HepG2 (cell line): ENCODE measurements around the gene TMEM238. TPM values are rescaled to one million over a fixed set of nuclear protein-coding genes. Genes with fewer than 3 reads are reported as not detected.

ENCODE experiments used
- ATAC-seq: fragments of 200-7000 bp; cut with Tn5 transposase; 3 replicates; pipeline ENCODE4 v1.9.1; 2020; ENCODE audit warnings: mild to moderate bottlenecking, moderate library complexity
- BruUV-seq: library from RNA; stranded (reverse); fragments of 400-500 nt; replicated peaks from 2 replicates; lab custom pipeline; 2021; lab: Mats Ljungman, UMichigan
- CTCF ChIA-PET: fragments of 300-600 bp; formaldehyde crosslinking; extraction: SDS; loops from one replicate; lab custom pipeline; 2021; ENCODE audit warnings: low total read pairs, inconsistent platforms, low intra/inter-chr PET ratio; lab: Yijun Ruan, JAX
- POLR2A ChIA-PET: fragments of 350-600 bp; sonication (Branson Sonifier 250); formaldehyde crosslinking; loops from one replicate; lab custom pipeline; 2020; ENCODE audit warnings: antibody characterized with exemption, inconsistent platforms; lab: Yijun Ruan, JAX
- DNase-seq: peaks from one replicate; pipeline ENCODE4 v3.0.0-alpha.2; 2015; ENCODE audit warnings: low spot score
- FAIRE-seq: peaks from 3 replicates; lab custom pipeline; 2011; peaks lifted over from hg19 to GRCh38; lab: Jason Lieb, UNC
- H2AFZ ChIP-seq: one replicate; pipeline ENCODE4 v1.6.1; 2011; ENCODE audit warnings: low read length, inconsistent platforms
- H3K27ac ChIP-seq: fragments of 300-600 bp; 3 replicates; pipeline ENCODE4 v1.8.0; 2011; ENCODE audit warnings: mixed run types, mild to moderate bottlenecking, mixed read lengths, low read length, inconsistent platforms; ENCODE audit not compliant: insufficient read depth; ENCODE audit errors: extremely low read length
- H3K27me3 ChIP-seq, 2 experiments: fragments of 200-600 bp in 1 of 2; 2 replicates in 1 of 2; 3 replicates in 1 of 2; pipeline versions ENCODE4 v1.6.0 to v1.8.0; 2011; ENCODE audit warnings: low read length in 2 of 2, mild to moderate bottlenecking in 2 of 2, moderate library complexity in 2 of 2, inconsistent platforms in 1 of 2; ENCODE audit not compliant: insufficient read depth in 2 of 2, control insufficient read depth in 1 of 2
- H3K36me3 ChIP-seq, 2 experiments: fragments of 200-600 bp in 1 of 2; replicated peaks in 1 of 2; 2 replicates in 1 of 2; 3 replicates in 1 of 2; pipeline versions ENCODE4 v1.5.1 to v1.8.0; 2011; ENCODE audit warnings: low read length in 2 of 2, inconsistent platforms in 1 of 2; ENCODE audit not compliant: insufficient read depth in 2 of 2, control insufficient read depth in 1 of 2
- H3K4me1 ChIP-seq: 2 replicates; pipeline ENCODE4 v1.5.1; 2012; ENCODE audit warnings: low read length, inconsistent platforms; ENCODE audit not compliant: insufficient read depth
- H3K4me2 ChIP-seq: 2 replicates; pipeline ENCODE4 v1.6.0; 2011; ENCODE audit warnings: low read depth, low read length, inconsistent platforms
- H3K4me3 ChIP-seq, 3 experiments: fragments of 200-600 bp in 1 of 3; sonication (generic), shearing (Covaris generic) in 1 of 3; replicated peaks in 1 of 3; 2 replicates each; pipeline ENCODE4 v1.5.1; 2011 to 2016; ENCODE audit warnings: low read length in 3 of 3, inconsistent platforms in 2 of 3, low read depth in 2 of 3, mild to moderate bottlenecking in 2 of 3, control low read depth in 1 of 3, mixed read lengths in 1 of 3; ENCODE audit not compliant: insufficient read depth in 1 of 3
- H3K79me2 ChIP-seq: one replicate; pipeline ENCODE4 v1.6.1; 2011; ENCODE audit warnings: low read length, inconsistent platforms; ENCODE audit not compliant: insufficient read depth
- H3K9ac ChIP-seq: 2 replicates; pipeline ENCODE4 v1.6.0; 2011; ENCODE audit warnings: mild to moderate bottlenecking, low read depth, low read length, inconsistent platforms; ENCODE audit not compliant: insufficient read depth
- H3K9me3 ChIP-seq: 2 replicates; pipeline ENCODE4 v1.5.1; 2012; ENCODE audit warnings: mild to moderate bottlenecking, low read length
- H4K20me1 ChIP-seq: 2 replicates; pipeline ENCODE4 v1.6.0; 2011; ENCODE audit warnings: inconsistent platforms, mild to moderate bottlenecking, low read length, moderate library complexity; ENCODE audit not compliant: insufficient read depth
- E2F1 ChIP-seq: sonication (generic); formaldehyde crosslinking; IDR thresholded peaks from 2 replicates; pipeline ENCODE4 v1.5.0; 2020; ENCODE audit warnings: missing genetic modification reagents
- HNRNPH1 ChIP-seq: fragments of 200-400 bp; formaldehyde crosslinking; optimal IDR thresholded peaks from 2 replicates; pipeline ENCODE3; 2017; ENCODE audit warnings: mild to moderate bottlenecking, low read depth, low read length
- MTF2 ChIP-seq: sonication (generic); formaldehyde crosslinking; IDR thresholded peaks from 2 replicates; pipeline ENCODE4 v1.5.0; 2020; ENCODE audit warnings: missing genetic modification reagents, borderline replicate concordance
- RCOR2 ChIP-seq: IDR thresholded peaks from 2 replicates; pipeline ENCODE4 v1.6.1; 2016; ENCODE audit warnings: missing biosample characterization, missing genetic modification reagents
- SP140L ChIP-seq: sonication (generic); formaldehyde crosslinking; IDR thresholded peaks from 2 replicates; pipeline ENCODE4 v1.4.0; 2020; ENCODE audit warnings: missing genetic modification reagents, borderline replicate concordance
- ZKSCAN8 ChIP-seq: IDR thresholded peaks from 2 replicates; pipeline ENCODE4 v1.6.1; 2016; ENCODE audit warnings: borderline replicate concordance, missing genetic modification reagents, missing compliant biosample characterization
- ZNF790 ChIP-seq: sonication (generic); formaldehyde crosslinking; IDR thresholded peaks from 2 replicates; pipeline ENCODE4 v1.8.0; 2022; ENCODE audit warnings: missing genetic modification reagents, mild to moderate bottlenecking, borderline replicate concordance
- WGBS: methylation state at CpG from one replicate; pipeline ENCODE4 v1.1.6; 2017; ENCODE audit warnings: low lambda C conversion rate; 5-methylcytosine and 5-hydroxymethylcytosine counted together
- in situ Hi-C: cut with HindIII; loops from 2 replicates; pipeline ENCODE4 v1.10.0; 2017; ENCODE audit warnings: low pct_unique_long_range_greater_than_20kb; ENCODE audit not compliant: extremely low pct_ligation_motif_present
- intact Hi-C: fragments of 100-400 bp; cut with micrococcal nuclease; formaldehyde crosslinking; loops from one replicate; pipeline ENCODE4 v1.10.0; 2022; ENCODE audit not compliant: unreplicated experiment
- polyA plus RNA-seq, 8 experiments: library from polyadenylated mRNA; depleted of rRNA in 3 of 8; stranded (reverse) in 7 of 8; unstranded in 1 of 8; fragments of >200 nt; fragmentation: Illumina TruSeq in 4 of 8; extraction: Trizol in 4 of 8; gene quantifications; 2 replicates each; pipeline versions ENCODE4 v1.2.1 to v1.2.3, GENCODE V29; 2011 to 2016; ENCODE audit warnings: low read depth in 4 of 8, missing spikeins in 1 of 8, mixed read lengths in 1 of 8; ENCODE audit not compliant: insufficient read depth in 1 of 8
- total RNA-seq, 5 experiments: library from RNA; depleted of rRNA; stranded (reverse); fragments of >200 nt; fragmentation: Illumina TruSeq; extraction: Trizol; gene quantifications; 2 replicates each; pipeline ENCODE4 v1.2.3, GENCODE V29; 2016; ENCODE audit warnings: low read depth in 1 of 5
- TF ChIP-seq, protein P1 (sequence below): sonication (generic); formaldehyde crosslinking; IDR thresholded peaks from 2 replicates; pipeline ENCODE4 v1.4.0; 2020; ENCODE audit warnings: mild to moderate bottlenecking, missing genetic modification reagents

TMEM238 gene
- total and polyA plus RNA-seq, 2 of the 13 experiments (the other 11 are each of a cell fraction or from before 2014, with no cell fraction given): not detected

DNA sequence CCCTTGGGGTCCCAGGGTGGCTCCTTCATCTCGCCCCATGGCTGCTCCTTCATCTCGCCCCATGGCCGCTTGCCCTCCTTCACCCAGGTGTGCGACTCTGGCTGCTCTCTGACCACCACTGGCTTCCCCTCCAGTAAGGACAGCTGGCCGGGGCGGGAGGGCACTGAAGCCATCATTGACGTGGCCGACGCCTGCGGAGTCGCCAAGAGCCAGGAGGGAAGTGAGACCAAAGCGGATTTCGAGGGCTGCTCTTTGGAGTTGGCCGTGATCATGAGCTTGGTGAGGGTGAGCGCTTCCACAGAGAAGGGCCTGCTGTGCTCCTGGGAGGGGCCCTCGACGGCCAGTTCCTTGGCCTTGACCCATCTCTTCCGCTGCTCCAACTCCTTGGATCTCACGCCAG, 25.6 kb downstream of the TMEM238 start:
- Histone ChIP-seq H3K4me2 (no peak overlapping the region), H3K4me3 (no peak overlapping the region), H2AFZ (no peak overlapping the region), H3K9me3 (no peaks in the 10 kb centered on the region), H3K27ac (no peak overlapping the region), H3K36me3 (no peaks in the 10 kb centered on the region), H3K27me3 (peaks cover 6 to 52% of the 10 kb centered on the region in 2 experiments), H4K20me1 (0 out of 2 replicates have a peak, but pooled peaks cover 4% of the 10 kb centered on the region), H3K4me1 (peaks cover 14% of the 10 kb centered on the region), H3K9ac (no peak overlapping the region)
- intact Hi-C loops (no loop called here), in situ Hi-C loops (no loop called here)
- BruUV-seq: no TSS peak
- WGBS: 46% methylated on average over 8 of the region's 19 CpGs
- POLR2A ChIA-PET: interaction anchor here (1.1 kb wide), 1 partner anchor 10 kb away, joined by 3 read pairs; no protein-coding TSS in a partner anchor
- CTCF ChIA-PET: no interaction called here
- DNase-seq: no peak
- no peak for ATAC-seq
- TF ChIP-seq, protein P1, sequence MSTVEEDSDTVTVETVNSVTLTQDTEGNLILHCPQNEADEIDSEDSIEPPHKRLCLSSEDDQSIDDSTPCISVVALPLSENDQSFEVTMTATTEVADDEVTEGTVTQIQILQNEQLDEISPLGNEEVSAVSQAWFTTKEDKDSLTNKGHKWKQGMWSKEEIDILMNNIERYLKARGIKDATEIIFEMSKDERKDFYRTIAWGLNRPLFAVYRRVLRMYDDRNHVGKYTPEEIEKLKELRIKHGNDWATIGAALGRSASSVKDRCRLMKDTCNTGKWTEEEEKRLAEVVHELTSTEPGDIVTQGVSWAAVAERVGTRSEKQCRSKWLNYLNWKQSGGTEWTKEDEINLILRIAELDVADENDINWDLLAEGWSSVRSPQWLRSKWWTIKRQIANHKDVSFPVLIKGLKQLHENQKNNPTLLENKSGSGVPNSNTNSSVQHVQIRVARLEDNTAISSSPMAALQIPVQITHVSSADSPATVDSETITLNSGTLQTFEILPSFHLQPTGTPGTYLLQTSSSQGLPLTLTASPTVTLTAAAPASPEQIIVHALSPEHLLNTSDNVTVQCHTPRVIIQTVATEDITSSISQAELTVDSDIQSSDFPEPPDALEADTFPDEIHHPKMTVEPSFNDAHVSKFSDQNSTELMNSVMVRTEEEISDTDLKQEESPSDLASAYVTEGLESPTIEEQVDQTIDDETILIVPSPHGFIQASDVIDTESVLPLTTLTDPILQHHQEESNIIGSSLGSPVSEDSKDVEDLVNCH: no peak
- TF ChIP-seq RCOR2 (CRISPR knock-in tag) (no peak), HNRNPH1 (no peak), E2F1 (CRISPR knock-in tag) (no peak), ZNF790 (CRISPR knock-in tag) (no peak), SP140L (no peak), MTF2 (CRISPR knock-in tag) (no peak), ZKSCAN8 (CRISPR knock-in tag) (no peak)
- TF ChIP-seq, all 625 proteins: peak for 0
- FAIRE-seq: no peak
- H3K79me2 ChIP-seq: no peaks in the 10 kb centered on the region
